K562 (cell line): Measurements from ENCODE around the gene SIX3. TPM values are rescaled to one million over a fixed set of nuclear protein-coding genes. Genes with fewer than 3 reads are reported as not detected.

Experiments
- ATAC-seq: fragments of 200-7000 bp; cut with Tn5 transposase; 3 replicates; pipeline ENCODE4 v1.9.1; 2020; ENCODE audit warnings: moderate library complexity
- BruUV-seq: library from RNA; stranded (reverse); fragments of 400-500 nt; replicated peaks from 2 replicates; lab custom pipeline; 2021; lab: Mats Ljungman, UMichigan
- CTCF ChIA-PET: fragments of 300-600 bp; formaldehyde crosslinking; extraction: SDS; loops from one replicate; lab custom pipeline; 2021; ENCODE audit warnings: low intra/inter-chr PET ratio; lab: Yijun Ruan, JAX
- POLR2A ChIA-PET: fragments of 300-600, 350-650 bp; sonication (Branson Sonifier 250); formaldehyde crosslinking; extraction: SDS; loops from one replicate; lab custom pipeline; 2021; ENCODE audit warnings: antibody characterized with exemption, inconsistent platforms; lab: Yijun Ruan, JAX
- DNase-seq, 4 experiments: peaks; one replicate each; pipeline versions ENCODE4 v3.0.0 to v3.0.0-alpha.2; 2011 to 2018; ENCODE audit warnings: low spot score in 3 of 4, mixed read lengths in 3 of 4; ENCODE audit errors: extremely low read depth in 1 of 4
- FAIRE-seq: peaks from 2 replicates; lab custom pipeline; 2011; peaks lifted over from hg19 to GRCh38; lab: Jason Lieb, UNC
- H2AFZ ChIP-seq: 2 replicates; pipeline ENCODE4 v1.6.0; 2011; ENCODE audit warnings: low read depth, low read length, control low read depth, inconsistent platforms
- H3K27ac ChIP-seq: fragments of 200-600 bp; 3 replicates; pipeline ENCODE4 v1.8.0; 2011; ENCODE audit warnings: low read depth, mild to moderate bottlenecking, control low read depth, inconsistent platforms, low read length, moderate library complexity, mixed read lengths; ENCODE audit errors: extremely low read depth
- H3K27me3 ChIP-seq, 2 experiments: fragments of 300-600 bp in 1 of 2; 2 replicates in 1 of 2; 3 replicates in 1 of 2; pipeline versions ENCODE4 v1.6.0 to v1.8.0; 2011; ENCODE audit warnings: inconsistent platforms in 2 of 2, low read length in 2 of 2, mild to moderate bottlenecking in 1 of 2, mixed read lengths in 1 of 2, moderate library complexity in 1 of 2; ENCODE audit not compliant: control insufficient read depth in 2 of 2, insufficient read depth in 2 of 2
- H3K36me3 ChIP-seq: fragments of 300-600 bp; 3 replicates; pipeline ENCODE4 v1.8.0; 2011; ENCODE audit warnings: mild to moderate bottlenecking, low read length, inconsistent platforms; ENCODE audit not compliant: control insufficient read depth, insufficient read depth
- H3K4me1 ChIP-seq, 2 experiments: fragments of 200-600 bp in 1 of 2; replicated peaks in 1 of 2; 2 replicates in 1 of 2; 3 replicates in 1 of 2; pipeline versions ENCODE4 v1.5.1 to v1.8.0; 2011; ENCODE audit warnings: inconsistent platforms in 2 of 2, low read length in 2 of 2, mild to moderate bottlenecking in 1 of 2, mixed read lengths in 1 of 2, moderate library complexity in 1 of 2; ENCODE audit not compliant: control insufficient read depth in 2 of 2, insufficient read depth in 2 of 2
- H3K4me2 ChIP-seq: 2 replicates; pipeline ENCODE4 v1.6.1; 2011; ENCODE audit warnings: low read length, control low read depth, inconsistent platforms, mixed read lengths; ENCODE audit not compliant: insufficient read depth
- H3K4me3 ChIP-seq: fragments of 200-600 bp; sonication (generic), shearing (Covaris generic); 2 replicates; pipeline ENCODE4 v1.5.1; 2016; ENCODE audit warnings: control low read depth, inconsistent platforms
- H3K79me2 ChIP-seq: fragments of 200-600 bp; 3 replicates; pipeline ENCODE4 v1.8.0; 2011; ENCODE audit warnings: low read length, inconsistent platforms; ENCODE audit not compliant: control insufficient read depth, insufficient read depth
- H3K9ac ChIP-seq, 2 experiments: 2 replicates each; pipeline versions ENCODE4 v1.6.0 to v1.6.1; 2011; ENCODE audit warnings: low read depth in 2 of 2, low read length in 2 of 2, control low read depth in 1 of 2, inconsistent platforms in 1 of 2, mild to moderate bottlenecking in 1 of 2, mixed read lengths in 1 of 2; ENCODE audit not compliant: insufficient read depth in 1 of 2
- H3K9me1 ChIP-seq: one replicate; pipeline ENCODE4 v1.6.0; 2011; ENCODE audit warnings: inconsistent platforms, mild to moderate bottlenecking, low read length, moderate library complexity; ENCODE audit not compliant: control insufficient read depth, insufficient read depth
- H3K9me3 ChIP-seq: replicated peaks from 2 replicates; pipeline ENCODE4 v1.5.1; 2011; ENCODE audit warnings: low read depth, low read length, inconsistent platforms; ENCODE audit not compliant: control insufficient read depth, insufficient read depth
- H4K20me1 ChIP-seq: replicated peaks from 2 replicates; pipeline ENCODE4 v1.6.1; 2011; ENCODE audit warnings: low read length, inconsistent platforms, mixed read lengths; ENCODE audit not compliant: control insufficient read depth, insufficient read depth
- CC2D1A ChIP-seq: fragments of 450-650 bp; IDR thresholded peaks from 2 replicates; pipeline ENCODE4 v1.6.1; 2017; ENCODE audit warnings: mild to moderate bottlenecking
- CEBPB ChIP-seq: fragments of 450-650 bp; IDR thresholded peaks from 2 replicates; pipeline ENCODE4 v1.6.1; 2016; ENCODE audit warnings: missing genetic modification characterization, missing compliant biosample characterization
- LCOR ChIP-seq: sonication (generic); formaldehyde crosslinking; IDR thresholded peaks from 2 replicates; pipeline ENCODE4 v1.8.0; 2022; ENCODE audit warnings: mild to moderate bottlenecking, missing genetic modification reagents
- TAF9B ChIP-seq: fragments of 450-650 bp; IDR thresholded peaks from 2 replicates; pipeline ENCODE4 v1.6.1; 2018; ENCODE audit warnings: mild to moderate bottlenecking; ENCODE audit not compliant: partially characterized antibody
- WGBS: fragments of 100-300 bp; shearing (Covaris generic); methylation state at CpG from one replicate; pipeline ENCODE4 v1.1.6; 2016; ENCODE audit warnings: low coverage, mixed read lengths; ENCODE audit not compliant: insufficient coverage; ENCODE audit errors: missing lambda C conversion rate; 5-methylcytosine and 5-hydroxymethylcytosine counted together
- in situ Hi-C: fragments of 300-500 bp; cut with MboI; formaldehyde crosslinking; loops from 4 replicates; pipeline ENCODE4 v1.15.0; 2018; ENCODE audit warnings: inconsistent platforms, mixed read lengths
- intact Hi-C: fragments of 100-400 bp; cut with micrococcal nuclease; formaldehyde crosslinking; loops from 2 replicates; pipeline ENCODE4 v1.14.2; 2022
- polyA plus RNA-seq, 8 experiments: library from polyadenylated mRNA; depleted of rRNA in 4 of 8; stranded (reverse) in 5 of 8; unstranded in 3 of 8; fragments of >200 nt; fragmentation: Nextera tagmentation in 2 of 8; fragmentation: Illumina TruSeq in 1 of 8; extraction: Ambion mirVana in 2 of 8; extraction: Trizol in 1 of 8; gene quantifications; 2 replicates each; pipeline versions ENCODE4 v1.2.1 to v1.2.3, GENCODE V29; 2011 to 2014; ENCODE audit warnings: inconsistent platforms in 1 of 8, missing spikeins in 1 of 8
- total RNA-seq, 7 experiments: library from RNA; depleted of rRNA in 6 of 7; stranded (reverse); fragments of >200 nt in 6 of 7; fragmentation: Illumina TruSeq in 2 of 7; extraction: Trizol in 2 of 7; gene quantifications; 2 replicates each; pipeline versions ENCODE4 v1.2.1 to v1.2.3, GENCODE V29; 2011 to 2021; ENCODE audit warnings: low replicate concordance in 1 of 7
- TF ChIP-seq, protein P1 (sequence below): sonication (generic); formaldehyde crosslinking; IDR thresholded peaks from 2 replicates; pipeline ENCODE4 v1.9.0; 2022; ENCODE audit warnings: mild to moderate bottlenecking, missing genetic modification reagents
- TF ChIP-seq, protein P2 (sequence below): sonication (generic); formaldehyde crosslinking; IDR thresholded peaks from 2 replicates; pipeline ENCODE4 v1.8.1; 2023; ENCODE audit warnings: mild to moderate bottlenecking, missing genetic modification reagents, moderate library complexity
- TF ChIP-seq, protein P3 (sequence below): IDR thresholded peaks from 2 replicates; pipeline ENCODE4 v1.6.1; 2011; ENCODE audit warnings: borderline replicate concordance, low read depth, mild to moderate bottlenecking, moderate library complexity, low read length; ENCODE audit not compliant: insufficient read depth, poor library complexity, severe bottlenecking

Gene SIX3
- total and polyA plus RNA-seq, 9 of the 15 experiments (the other 6 are each of a cell fraction or from before 2014, with no cell fraction given) = not detected

DNA sequence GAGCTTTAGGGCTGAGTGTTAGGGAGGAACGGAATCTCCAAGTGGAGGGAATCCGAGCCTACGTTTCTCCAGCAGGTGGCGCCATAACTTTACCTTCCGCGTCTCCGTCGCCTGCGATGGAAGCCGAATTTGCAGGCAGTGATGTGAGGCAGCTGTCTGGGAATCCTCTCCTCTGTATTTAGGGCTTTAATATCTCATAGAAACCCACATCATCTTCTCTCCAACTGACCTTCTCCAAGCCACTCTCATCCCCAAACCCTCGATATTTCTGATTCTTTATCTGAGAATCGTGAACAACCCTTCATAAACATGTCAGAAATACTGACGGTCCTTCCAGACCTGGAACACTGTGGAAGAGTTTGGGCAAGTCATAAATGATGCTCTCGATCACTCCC is 40.2 kb downstream of the SIX3 start (continued):
- TF ChIP-seq, protein P1, sequence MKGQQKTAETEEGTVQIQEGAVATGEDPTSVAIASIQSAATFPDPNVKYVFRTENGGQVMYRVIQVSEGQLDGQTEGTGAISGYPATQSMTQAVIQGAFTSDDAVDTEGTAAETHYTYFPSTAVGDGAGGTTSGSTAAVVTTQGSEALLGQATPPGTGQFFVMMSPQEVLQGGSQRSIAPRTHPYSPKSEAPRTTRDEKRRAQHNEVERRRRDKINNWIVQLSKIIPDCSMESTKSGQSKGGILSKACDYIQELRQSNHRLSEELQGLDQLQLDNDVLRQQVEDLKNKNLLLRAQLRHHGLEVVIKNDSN = no peak
- TF ChIP-seq CC2D1A = peak; percentile 41; the same call in 1 of the 2 replicates

DNA sequence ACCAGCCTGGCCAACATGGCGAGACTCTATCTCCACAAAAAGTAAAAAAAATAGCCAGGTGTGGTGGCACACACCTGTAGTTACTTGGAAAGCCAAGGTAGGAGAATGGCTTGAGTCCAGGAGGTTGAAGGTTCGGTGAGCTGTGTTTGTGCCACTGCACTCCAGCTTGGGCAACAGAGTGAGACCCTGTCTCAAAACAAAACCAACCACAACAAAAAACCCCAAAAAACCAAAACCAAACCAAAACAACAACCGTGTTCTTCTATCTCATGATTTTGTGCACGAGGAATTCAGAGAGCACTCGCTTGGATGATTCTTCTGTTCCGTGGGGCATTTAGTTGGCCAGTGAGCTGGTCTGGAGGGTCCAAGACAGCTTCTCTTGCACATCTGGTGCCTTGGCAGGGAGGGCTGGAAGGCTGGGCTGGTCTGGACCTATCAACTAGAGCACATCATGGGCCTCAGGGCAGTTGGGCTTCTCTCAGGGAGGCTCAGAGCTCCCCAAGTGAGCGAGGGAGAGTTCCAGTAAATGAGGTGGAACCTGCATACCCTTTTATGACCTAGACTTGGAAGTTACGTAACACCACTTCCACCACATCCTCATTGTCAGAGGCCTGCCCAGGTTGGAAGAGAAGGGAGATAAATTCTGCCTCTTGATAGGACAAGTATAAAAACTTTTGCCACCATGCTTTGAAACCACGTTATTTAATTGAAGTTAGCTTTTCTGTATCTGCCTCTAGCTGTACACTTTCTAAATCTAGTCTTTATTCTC is 42.5 kb downstream of the SIX3 start:
- Histone ChIP-seq H3K9me1 (no peaks in the 10 kb centered on the region), H3K4me2 (no peak overlapping the region), H3K36me3 (no peaks in the 10 kb centered on the region), H4K20me1 (peaks cover 3% of the 10 kb centered on the region; the same call in 1 of the 2 replicates), H3K79me2 (no peaks in the 10 kb centered on the region), H3K4me3 (no peak overlapping the region), H3K9me3 (no peaks in the 10 kb centered on the region), H3K27me3 (no peaks in the 10 kb centered on the region), H2AFZ (no peak overlapping the region), H3K27ac (no peak overlapping the region), H3K9ac (no peak overlapping the region), H3K4me1 (no peaks in the 10 kb centered on the region)
- intact Hi-C loops = loop anchor here (5.0 kb wide), 2 partner anchors 793 to 953 kb away; no protein-coding TSS in a partner anchor
- in situ Hi-C loops = no loop called here
- CTCF ChIA-PET = no interaction called here
- POLR2A ChIA-PET = interaction anchor here (1.0 kb wide), 1 partner anchor 510 kb away, joined by 4 read pairs; no protein-coding TSS in a partner anchor
- DNase-seq (no peak), ATAC-seq (no peak), FAIRE-seq (no peak)
- WGBS = 3% methylated on average over 9 of the region's 9 CpGs
- no TSS peak for BruUV-seq
- TF ChIP-seq TAF9B (no peak), CEBPB (tag) (0 out of 2 replicates have a peak, but pooled peaks have one; percentile 12), LCOR (CRISPR knock-in tag) (no peak)
- TF ChIP-seq, protein P2, sequence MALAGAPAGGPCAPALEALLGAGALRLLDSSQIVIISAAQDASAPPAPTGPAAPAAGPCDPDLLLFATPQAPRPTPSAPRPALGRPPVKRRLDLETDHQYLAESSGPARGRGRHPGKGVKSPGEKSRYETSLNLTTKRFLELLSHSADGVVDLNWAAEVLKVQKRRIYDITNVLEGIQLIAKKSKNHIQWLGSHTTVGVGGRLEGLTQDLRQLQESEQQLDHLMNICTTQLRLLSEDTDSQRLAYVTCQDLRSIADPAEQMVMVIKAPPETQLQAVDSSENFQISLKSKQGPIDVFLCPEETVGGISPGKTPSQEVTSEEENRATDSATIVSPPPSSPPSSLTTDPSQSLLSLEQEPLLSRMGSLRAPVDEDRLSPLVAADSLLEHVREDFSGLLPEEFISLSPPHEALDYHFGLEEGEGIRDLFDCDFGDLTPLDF (CRISPR knock-in tag) = no peak
- TF ChIP-seq, protein P3, sequence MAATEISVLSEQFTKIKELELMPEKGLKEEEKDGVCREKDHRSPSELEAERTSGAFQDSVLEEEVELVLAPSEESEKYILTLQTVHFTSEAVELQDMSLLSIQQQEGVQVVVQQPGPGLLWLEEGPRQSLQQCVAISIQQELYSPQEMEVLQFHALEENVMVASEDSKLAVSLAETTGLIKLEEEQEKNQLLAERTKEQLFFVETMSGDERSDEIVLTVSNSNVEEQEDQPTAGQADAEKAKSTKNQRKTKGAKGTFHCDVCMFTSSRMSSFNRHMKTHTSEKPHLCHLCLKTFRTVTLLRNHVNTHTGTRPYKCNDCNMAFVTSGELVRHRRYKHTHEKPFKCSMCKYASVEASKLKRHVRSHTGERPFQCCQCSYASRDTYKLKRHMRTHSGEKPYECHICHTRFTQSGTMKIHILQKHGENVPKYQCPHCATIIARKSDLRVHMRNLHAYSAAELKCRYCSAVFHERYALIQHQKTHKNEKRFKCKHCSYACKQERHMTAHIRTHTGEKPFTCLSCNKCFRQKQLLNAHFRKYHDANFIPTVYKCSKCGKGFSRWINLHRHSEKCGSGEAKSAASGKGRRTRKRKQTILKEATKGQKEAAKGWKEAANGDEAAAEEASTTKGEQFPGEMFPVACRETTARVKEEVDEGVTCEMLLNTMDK = no peak
